GM19193 (cell line): ENCODE measurements around the gene TERT.

ENCODE experiments used
- POLR2A ChIP-seq: IDR thresholded peaks from 4 replicates; pipeline ENCODE4 v1.6.1; 2011; ENCODE audit not compliant: insufficient read depth, insufficient read length; ENCODE audit errors: extremely low read depth

The TERT gene

DNA sequence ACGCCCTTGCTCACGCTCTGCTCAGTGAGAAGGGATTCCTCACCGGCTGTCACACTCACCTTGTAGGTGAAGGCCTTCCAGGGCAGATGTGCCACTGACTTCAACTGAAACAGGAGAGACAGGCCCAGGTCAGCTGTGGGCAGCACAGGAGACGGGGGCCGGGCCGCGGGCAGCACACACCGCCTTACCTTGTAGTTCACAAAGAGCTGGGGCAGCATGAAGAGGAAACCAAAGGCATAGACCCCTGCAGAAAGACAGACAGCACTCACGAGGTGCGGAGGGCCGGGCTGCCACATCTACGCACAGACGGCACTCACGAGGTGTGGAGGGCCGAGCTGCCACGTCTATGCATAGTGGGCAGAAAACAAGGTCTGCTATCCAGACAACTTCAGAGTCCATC, 26.7 kb upstream of the TERT start:
- no peak for TF ChIP-seq POLR2A

DNA sequence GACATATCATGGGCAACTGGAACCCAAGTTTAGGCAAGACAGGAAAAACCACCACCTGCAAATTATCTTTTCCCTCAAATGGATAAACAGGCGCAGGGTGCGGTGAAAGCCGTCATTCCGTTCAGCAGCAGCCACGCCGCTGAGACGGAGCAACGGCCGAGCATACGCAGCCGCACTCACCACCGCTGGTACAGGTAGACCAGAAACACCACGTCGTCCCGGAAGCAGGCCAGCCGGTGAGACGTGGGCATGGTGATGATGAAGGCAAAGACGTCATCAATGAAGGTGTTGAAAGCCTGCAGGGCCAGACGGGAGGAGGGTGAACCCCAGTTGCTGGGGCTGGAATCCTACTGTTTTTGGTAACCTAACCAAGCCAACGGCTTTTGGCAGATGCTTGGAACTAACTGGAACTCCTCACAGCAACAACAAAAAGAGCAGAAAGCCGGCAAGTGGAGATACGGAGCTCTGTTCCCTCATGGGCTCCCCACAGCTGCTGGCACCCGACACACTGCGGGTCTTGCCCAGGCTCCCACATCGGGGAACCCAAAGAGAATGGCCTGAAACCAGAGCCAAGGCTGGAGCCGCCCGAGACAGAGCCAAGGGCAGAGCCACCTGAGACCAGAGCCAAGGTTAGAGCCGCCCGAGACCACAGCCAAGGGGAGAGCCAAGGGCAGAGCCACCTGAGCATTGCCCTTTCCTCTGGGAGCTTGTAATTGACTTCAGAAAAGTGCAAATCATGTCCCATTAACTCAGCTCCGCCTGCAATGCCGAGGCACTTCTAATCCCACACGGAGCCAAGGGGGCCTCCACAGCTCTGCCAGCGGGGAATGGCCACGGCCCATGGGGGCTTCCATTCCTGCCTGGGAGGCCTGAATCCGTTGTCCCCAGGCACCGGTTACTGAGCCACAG, 25.8 kb upstream of the TERT start:
- no peak for TF ChIP-seq POLR2A

DNA sequence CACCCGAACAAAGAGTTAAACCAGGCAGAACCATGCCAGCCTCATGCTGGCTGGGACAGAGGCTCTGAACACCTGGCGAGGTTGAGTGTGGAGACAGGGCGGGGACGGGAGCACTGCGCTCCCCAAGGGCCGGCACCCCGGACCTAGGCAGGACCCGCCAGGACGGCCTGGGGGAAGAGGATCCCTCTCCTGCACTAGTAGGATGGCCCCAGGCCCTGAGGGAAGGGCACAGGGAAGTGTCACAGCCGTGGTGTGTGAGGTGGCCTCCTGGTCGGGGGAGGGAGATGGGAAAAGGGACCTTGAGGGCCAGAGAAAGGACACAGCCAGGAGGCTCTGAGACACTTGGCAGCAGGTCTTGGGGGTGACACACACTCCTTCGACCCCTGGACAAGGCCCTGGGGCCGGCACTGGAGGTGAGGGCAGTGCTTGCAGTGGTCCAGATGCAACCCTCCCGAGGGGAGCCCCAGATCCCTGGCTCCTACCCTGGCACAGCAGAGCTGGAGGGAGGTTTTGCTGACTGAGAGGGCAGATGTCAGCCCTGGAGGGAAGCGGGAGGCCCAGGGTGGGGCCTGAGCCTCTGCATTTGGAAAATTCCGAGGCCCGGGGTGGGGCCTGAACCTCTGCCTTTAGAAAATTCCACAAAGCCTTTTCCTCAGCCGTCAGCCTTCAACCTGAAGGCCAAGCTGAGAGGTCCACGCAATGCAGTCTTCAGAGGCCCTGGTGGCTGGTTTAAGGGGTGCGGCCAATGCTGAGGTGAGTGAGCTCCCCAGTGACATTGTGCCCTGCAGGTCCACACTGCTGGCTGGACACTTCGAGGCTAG, 24.8 kb upstream of the TERT start:
- no peak for TF ChIP-seq POLR2A

DNA sequence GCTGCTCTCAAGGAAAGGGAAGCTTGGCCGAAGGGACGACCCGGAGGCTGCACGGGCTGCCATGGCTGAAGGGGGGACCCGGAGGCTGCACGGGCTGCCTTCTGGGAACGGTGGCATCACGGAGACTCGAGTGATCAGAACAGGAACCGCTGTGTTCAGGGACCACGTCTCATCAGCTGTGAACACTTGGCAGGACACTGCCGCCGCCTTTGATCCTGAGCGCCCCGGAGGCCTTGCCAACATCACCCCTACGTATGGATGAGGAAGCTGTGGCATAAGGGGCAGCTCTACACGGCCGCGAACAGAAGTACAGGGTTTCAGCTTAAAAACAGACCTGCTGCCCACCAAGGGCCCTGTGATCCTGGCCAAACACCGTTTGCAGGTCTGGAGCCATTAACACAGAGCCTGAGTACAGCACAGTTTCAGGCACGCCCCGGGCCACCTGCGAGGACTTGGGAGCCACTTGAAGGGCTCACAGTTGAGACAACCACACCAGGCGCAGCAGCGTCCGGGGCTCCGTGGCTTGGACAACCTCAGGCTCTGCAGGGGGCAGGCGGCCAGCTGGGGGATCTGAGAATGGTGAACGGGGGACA, 23.9 kb upstream of the TERT start:
- TF ChIP-seq POLR2A, result no peak

DNA sequence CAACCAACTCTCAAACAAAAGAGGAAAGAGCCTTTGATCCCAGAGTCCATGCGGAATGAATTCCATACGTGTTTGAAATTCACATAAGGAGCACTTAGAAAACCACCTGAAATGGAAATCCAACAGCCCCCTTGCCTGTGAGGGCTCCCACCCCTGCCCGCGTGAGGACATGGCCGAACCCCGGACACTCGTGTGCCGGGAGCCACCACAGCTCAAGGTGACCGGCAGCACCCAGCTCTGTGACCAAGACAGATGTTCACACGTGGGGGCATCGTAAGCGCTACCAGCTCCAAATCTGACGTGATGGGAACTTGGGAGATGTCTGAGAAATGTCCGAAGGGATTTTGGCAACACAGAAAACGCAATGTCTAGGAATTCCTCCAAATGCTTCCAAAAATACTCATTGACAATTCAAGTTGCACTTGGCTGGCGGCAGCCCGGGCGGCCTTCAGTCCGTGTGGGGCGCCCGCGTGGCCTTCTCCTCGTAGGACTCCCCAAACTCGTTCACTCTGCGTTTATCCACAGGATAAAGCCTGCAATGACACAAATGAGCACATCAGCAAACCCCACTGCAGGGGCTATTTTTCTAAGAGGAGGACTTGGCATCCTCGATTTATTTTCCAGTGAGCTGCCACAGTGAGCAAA, 23.2 kb upstream of the TERT start:
- TF ChIP-seq POLR2A, result no peak

DNA sequence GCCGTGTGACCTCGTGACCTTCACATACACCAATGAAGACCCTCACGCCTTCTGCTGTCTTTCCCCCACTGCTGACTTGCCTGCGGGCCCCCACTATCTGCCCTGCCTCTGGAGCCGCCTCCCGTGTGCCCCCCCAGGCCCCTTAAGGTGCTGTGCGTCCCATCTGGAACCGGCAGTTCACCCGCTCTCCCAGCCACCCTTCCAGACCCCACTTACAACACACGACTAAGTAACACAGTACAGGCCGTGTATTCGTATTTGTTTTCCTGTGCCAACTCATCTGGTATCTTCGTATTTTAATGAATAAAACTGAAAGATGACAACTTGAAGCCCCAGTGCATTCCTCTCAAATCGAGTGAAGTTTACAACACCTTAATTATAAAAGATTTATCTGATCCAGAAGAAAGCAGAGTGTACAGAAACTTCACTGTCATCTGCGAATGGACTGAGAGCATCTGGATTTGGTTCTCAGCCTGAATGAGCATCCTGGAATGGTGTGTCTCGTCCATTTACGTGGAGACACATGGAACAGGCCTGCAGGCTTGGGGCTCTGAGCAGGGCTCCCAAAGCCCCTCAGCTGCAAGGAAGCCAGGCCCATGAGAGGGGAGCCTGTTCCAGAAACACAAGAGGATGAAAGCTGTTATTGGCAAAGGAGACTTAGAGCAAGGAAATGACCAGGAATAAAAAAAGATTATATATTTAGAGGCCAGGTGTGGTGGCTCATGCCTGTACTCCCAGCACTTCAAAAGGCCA, 21.9 kb upstream of the TERT start:
- no peak for TF ChIP-seq POLR2A

DNA sequence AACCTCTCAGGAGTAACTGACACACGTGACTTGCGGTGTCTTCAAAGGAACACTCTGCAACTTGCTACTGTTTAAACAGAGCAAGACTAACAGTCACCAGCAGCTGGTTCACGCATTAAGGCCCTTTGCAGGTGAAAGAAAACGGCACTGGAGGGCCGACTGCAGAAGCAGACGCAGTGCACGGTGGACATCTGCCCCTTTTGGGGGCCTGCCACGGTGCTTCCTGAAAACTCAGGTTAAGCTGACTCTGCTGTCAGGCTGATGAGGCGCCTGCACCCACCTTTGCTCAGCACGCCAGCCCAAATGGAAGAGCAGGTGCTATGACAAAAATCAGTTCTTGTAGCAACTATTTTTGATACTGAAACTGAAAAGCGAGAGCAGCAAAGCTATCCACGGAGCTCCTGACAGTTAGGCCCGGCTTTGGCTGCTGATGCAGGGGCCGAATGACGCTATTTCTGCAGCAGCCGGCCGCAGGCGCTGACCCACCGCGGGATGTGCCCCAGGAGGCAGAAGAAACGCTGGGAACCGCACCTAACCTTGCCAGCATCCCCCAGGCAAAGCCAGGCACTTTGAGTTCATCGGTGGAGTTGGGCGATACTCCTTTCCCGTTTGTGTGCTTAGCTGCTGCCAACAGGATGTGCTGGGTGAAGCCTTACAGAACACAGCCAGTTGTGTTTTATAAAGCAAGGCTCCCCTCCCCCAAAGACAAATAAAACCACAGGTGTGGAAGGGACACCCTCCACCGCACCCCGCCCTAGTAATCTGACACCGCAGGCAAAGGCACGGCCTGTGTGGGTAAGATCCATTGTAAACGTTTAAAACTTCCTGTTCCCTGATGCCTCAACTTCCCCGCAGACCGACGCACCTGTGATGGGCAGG, 21.1 kb upstream of the TERT start:
- TF ChIP-seq POLR2A, result peak; percentile 33

DNA sequence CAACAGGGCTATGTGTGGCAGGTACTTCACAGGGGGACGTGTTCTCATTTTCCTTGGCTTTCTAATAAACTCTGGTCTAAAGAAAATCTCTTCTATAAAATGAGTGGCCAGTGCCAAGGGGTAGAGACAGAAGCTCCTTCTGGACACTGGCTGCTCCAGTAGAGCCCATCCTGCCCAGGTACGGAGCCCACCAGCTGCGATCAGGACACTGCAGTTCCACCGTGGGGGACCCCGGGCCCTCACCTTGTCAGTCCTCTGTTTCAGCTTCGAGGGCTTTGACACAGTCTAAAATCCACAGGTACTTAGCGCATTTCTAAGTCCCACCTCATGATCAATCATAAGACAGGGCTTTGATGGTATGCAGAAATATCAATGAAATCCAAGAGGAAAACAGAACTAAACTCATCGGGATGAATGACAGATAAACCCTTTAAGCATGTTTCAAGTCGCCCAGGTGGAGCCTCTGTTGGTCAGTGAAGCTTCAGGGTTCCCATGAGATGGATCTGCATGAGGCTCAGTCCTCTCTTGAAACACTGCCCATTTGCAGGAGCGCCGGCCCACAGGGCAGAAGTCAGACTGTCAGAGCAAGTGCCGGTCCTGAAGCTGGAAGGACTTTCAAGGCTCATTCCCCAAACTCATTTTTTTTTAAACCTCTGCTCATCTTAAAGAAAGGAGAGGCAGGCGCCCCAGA, 20.3 kb upstream of the TERT start:
- no peak for TF ChIP-seq POLR2A

DNA sequence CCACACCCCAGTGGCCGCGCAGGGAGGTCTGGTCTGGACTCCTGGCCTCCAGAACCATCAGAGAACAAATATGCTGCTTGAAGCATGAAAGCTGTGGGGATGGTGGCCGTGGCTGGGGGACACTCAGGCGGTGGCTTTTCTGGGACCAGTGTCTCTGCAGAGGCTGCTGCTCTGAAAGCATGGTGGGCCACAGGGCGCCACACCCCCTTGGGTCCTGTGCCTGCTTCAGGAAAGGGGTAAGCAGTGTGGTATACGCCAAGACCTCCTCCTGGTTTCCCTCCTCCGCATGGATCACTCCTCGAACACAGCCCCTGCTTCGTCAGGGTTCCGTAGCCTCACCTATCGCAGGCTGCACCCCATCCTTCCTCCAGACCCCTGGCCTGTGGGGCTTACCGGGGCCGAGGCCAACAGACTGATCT, 19.7 kb upstream of the TERT start:
- no peak for TF ChIP-seq POLR2A

DNA sequence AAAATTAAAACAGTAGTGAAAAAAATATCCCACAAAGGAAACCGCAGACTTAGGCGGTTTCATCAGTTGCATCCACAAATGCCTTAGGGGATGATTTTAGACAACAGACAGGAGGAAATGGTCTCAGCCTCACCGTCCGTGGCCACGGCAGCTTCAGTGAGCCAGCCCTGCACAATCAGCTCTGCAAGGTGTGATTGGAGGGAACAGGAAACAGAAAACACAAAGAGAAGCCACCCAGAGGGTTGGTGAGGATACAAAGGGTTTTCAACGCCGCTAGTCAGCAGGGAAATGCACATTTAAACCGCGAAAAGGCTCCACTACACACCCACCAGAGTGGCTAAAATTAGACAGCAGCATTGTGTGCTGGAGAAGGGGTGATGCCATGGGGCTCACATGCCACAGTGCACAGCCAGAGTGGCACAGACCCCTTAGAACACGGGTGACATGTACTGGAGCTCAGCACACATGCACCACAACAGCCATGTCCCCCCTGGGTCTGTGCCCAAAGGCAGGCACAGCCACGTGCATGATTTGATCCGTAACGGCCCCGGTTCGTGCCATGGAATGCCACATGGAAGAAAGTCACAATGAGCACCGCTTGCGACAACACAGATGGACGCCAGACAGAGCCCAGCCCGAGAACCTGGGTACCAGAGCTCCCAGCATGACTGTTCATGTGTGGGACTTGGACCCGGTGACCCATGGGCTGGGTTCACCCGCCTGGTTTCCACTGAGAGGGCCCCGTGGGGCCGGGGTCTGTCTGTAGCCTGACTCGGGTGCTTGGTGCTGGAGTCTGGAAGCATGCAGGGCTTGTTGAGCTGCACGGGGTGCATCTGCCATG, 18.3 kb upstream of the TERT start:
- no peak for TF ChIP-seq POLR2A

DNA sequence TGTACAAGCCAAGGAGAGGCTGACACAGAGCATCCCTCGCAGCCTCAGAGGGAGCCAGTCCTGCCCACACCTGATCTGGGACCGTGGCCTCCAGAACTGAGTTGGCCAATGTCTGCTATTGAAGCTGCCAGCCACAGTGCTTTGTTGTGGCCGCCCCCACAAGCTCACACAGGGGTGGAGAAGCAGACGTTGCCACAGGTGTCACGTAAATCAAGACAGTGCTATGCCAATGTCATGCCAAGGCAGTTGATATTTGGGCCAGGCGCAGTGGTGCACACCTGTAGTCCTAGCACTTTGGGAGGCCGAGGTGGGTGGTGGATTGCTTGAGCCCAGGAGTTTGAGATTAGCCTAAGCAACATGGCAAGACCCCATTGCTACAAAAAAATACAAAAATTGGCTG, 17.3 kb upstream of the TERT start:
- TF ChIP-seq POLR2A, result no peak
